Measurements from ENCODE around the gene CALCOCO2. TPM values are rescaled to one million over a fixed set of nuclear protein-coding genes. Genes with fewer than 3 reads are reported as not detected.

Gene CALCOCO2
- total and polyA plus RNA-seq, 2 experiments from 2014 or later: 14.4 to 16.3 TPM

DNA sequence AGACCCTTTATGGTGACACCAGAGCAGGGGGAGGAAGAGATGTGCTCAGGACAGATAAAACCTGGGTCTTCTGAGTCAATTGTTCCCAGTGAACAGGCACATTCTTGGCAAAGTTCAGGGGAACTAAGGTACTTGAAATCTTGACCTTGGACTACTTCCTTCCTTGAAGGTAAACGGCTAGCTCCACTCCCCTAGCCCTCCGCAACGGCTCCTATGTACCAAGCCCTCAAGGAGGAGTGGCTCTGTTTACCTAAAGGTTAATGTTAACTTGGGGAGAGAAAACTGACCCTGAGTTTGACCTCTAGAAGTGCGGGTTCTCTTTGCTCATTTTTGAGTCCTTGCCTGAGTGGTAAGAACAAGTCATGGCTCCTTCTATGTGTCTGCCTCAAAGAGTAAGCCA lies 21.7 kb upstream of the CALCOCO2 start:
- H3K27me3 ChIP-seq (ENCODE audit: insufficient read depth): no peaks in the 10 kb centered on the region
- no peaks in the 10 kb centered on the region for H3K79me2 ChIP-seq (replicated peaks; ENCODE audit: insufficient read depth)
- DNase-seq (ENCODE audit: low spot score): no peak
- H3K9me3 Mint-ChIP-seq: no peaks in the 10 kb centered on the region
- H3K4me3 ChIP-seq: no peak overlapping the region
- ATAC-seq: no peak
- H3K36me3 ChIP-seq (ENCODE audit: insufficient read depth): no peaks in the 10 kb centered on the region
- H4K20me1 ChIP-seq (replicated peaks; ENCODE audit: insufficient read depth): no peaks in the 10 kb centered on the region
- H3K4me2 ChIP-seq: no peak overlapping the region
- no peaks in the 10 kb centered on the region for H3K9me2 ChIP-seq (ENCODE audit: insufficient read depth)
- H3K4me1 Mint-ChIP-seq: peaks cover 9% of the 10 kb centered on the region; the same call in 2 of the 3 replicates
- no peaks in the 10 kb centered on the region for H3F3A ChIP-seq (replicated peaks; ENCODE audit: low read depth)
- no peak overlapping the region for H3K4me3 Mint-ChIP-seq
- H3K27me3 Mint-ChIP-seq (ENCODE audit: insufficient read depth, low read depth, poor library complexity): peaks cover 2% of the 10 kb centered on the region
- no peak overlapping the region for H3K27ac ChIP-seq (ENCODE audit: low read depth)
- no peak overlapping the region for H2AFZ ChIP-seq
- peaks cover 10% of the 10 kb centered on the region; the same call in 1 of the 2 replicates for H3K4me1 ChIP-seq (ENCODE audit: insufficient read depth)
- H3K36me3 Mint-ChIP-seq (ENCODE audit: low read depth): no peaks in the 10 kb centered on the region
- no peak overlapping the region for H3K27ac Mint-ChIP-seq
- no peak for TF ChIP-seq ZNF331 (CRISPR knock-in tag; IDR thresholded peaks at IDR 0.05; ENCODE audit: low read depth)
- no peak for TF ChIP-seq POLR2AphosphoS5 (IDR thresholded peaks at IDR 0.05; ENCODE audit: low read depth)
- TF ChIP-seq ZNF114 (CRISPR knock-in tag; IDR thresholded peaks at IDR 0.05): no peak
- no peak for TF ChIP-seq JUNB (IDR thresholded peaks at IDR 0.05; ENCODE audit: unreplicated experiment)
- TF ChIP-seq, protein P1, sequence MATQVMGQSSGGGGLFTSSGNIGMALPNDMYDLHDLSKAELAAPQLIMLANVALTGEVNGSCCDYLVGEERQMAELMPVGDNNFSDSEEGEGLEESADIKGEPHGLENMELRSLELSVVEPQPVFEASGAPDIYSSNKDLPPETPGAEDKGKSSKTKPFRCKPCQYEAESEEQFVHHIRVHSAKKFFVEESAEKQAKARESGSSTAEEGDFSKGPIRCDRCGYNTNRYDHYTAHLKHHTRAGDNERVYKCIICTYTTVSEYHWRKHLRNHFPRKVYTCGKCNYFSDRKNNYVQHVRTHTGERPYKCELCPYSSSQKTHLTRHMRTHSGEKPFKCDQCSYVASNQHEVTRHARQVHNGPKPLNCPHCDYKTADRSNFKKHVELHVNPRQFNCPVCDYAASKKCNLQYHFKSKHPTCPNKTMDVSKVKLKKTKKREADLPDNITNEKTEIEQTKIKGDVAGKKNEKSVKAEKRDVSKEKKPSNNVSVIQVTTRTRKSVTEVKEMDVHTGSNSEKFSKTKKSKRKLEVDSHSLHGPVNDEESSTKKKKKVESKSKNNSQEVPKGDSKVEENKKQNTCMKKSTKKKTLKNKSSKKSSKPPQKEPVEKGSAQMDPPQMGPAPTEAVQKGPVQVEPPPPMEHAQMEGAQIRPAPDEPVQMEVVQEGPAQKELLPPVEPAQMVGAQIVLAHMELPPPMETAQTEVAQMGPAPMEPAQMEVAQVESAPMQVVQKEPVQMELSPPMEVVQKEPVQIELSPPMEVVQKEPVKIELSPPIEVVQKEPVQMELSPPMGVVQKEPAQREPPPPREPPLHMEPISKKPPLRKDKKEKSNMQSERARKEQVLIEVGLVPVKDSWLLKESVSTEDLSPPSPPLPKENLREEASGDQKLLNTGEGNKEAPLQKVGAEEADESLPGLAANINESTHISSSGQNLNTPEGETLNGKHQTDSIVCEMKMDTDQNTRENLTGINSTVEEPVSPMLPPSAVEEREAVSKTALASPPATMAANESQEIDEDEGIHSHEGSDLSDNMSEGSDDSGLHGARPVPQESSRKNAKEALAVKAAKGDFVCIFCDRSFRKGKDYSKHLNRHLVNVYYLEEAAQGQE (IDR thresholded peaks at IDR 0.05; ENCODE audit: unreplicated experiment): no peak
- TF ChIP-seq, protein P2, sequence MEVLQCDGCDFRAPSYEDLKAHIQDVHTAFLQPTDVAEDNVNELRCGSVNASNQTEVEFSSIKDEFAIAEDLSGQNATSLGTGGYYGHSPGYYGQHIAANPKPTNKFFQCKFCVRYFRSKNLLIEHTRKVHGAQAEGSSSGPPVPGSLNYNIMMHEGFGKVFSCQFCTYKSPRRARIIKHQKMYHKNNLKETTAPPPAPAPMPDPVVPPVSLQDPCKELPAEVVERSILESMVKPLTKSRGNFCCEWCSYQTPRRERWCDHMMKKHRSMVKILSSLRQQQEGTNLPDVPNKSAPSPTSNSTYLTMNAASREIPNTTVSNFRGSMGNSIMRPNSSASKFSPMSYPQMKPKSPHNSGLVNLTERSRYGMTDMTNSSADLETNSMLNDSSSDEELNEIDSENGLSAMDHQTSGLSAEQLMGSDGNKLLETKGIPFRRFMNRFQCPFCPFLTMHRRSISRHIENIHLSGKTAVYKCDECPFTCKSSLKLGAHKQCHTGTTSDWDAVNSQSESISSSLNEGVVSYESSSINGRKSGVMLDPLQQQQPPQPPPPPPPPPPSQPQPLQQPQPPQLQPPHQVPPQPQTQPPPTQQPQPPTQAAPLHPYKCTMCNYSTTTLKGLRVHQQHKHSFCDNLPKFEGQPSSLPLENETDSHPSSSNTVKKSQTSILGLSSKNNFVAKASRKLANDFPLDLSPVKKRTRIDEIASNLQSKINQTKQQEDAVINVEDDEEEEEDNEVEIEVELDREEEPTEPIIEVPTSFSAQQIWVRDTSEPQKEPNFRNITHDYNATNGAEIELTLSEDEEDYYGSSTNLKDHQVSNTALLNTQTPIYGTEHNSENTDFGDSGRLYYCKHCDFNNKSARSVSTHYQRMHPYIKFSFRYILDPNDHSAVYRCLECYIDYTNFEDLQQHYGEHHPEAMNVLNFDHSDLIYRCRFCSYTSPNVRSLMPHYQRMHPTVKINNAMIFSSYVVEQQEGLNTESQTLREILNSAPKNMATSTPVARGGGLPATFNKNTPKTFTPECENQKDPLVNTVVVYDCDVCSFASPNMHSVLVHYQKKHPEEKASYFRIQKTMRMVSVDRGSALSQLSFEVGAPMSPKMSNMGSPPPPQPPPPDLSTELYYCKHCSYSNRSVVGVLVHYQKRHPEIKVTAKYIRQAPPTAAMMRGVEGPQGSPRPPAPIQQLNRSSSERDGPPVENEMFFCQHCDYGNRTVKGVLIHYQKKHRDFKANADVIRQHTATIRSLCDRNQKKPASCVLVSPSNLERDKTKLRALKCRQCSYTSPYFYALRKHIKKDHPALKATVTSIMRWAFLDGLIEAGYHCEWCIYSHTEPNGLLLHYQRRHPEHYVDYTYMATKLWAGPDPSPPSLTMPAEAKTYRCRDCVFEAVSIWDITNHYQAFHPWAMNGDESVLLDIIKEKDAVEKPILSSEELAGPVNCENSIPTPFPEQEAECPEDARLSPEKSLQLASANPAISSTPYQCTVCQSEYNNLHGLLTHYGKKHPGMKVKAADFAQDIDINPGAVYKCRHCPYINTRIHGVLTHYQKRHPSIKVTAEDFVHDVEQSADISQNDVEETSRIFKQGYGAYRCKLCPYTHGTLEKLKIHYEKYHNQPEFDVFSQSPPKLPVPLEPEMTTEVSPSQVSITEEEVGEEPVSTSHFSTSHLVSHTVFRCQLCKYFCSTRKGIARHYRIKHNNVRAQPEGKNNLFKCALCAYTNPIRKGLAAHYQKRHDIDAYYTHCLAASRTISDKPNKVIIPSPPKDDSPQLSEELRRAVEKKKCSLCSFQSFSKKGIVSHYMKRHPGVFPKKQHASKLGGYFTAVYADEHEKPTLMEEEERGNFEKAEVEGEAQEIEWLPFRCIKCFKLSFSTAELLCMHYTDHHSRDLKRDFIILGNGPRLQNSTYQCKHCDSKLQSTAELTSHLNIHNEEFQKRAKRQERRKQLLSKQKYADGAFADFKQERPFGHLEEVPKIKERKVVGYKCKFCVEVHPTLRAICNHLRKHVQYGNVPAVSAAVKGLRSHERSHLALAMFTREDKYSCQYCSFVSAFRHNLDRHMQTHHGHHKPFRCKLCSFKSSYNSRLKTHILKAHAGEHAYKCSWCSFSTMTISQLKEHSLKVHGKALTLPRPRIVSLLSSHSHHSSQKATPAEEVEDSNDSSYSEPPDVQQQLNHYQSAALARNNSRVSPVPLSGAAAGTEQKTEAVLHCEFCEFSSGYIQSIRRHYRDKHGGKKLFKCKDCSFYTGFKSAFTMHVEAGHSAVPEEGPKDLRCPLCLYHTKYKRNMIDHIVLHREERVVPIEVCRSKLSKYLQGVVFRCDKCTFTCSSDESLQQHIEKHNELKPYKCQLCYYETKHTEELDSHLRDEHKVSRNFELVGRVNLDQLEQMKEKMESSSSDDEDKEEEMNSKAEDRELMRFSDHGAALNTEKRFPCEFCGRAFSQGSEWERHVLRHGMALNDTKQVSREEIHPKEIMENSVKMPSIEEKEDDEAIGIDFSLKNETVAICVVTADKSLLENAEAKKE (CRISPR knock-in tag; IDR thresholded peaks at IDR 0.05): no peak
- TF ChIP-seq EZH2phosphoT487 (IDR thresholded peaks at IDR 0.05; ENCODE audit: unreplicated experiment): no peak
